Esophagus squamous epithelium (tissue), 4 donors: Measurements from ENCODE around the gene EFNB2.

Source experiments
- POLR2A ChIP-seq, 4 donors: fragments of 450-650 bp; IDR thresholded peaks; one replicate each; pipeline ENCODE4 v1.6.1; 2017; ENCODE audit warnings: antibody characterized with exemption in 4 of 4, mild to moderate bottlenecking in 4 of 4, moderate library complexity in 3 of 4
- TF ChIP-seq, protein P1 (sequence below), 6 experiments: fragments of 450-650 bp in 4 of 6; fragments of 200-600 bp in 2 of 6; sonication (generic) in 2 of 6; IDR thresholded peaks; one replicate each; pipeline ENCODE4 v1.5.1; 2016 to 2019; ENCODE audit warnings: antibody characterized with exemption in 6 of 6, mild to moderate bottlenecking in 4 of 6, moderate library complexity in 4 of 6

DNA sequence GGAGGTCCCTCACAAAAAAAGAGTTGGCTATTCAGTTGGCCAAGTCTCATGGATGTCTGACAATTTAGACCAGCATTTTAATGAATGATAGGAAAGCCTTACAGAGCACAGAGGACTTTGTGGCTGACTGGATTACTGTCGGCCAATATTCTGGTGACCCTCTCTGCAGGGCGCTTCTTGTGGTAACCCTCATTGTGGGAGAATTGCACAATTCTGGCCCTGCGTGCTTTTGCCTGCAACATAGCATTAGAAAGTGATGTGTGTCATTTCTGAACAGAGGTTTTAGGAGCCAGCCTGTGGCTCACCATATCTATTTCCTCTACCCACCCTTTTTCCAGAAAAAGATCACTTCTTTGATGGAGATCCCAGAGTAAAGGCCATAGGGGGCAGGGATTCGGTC lies 71.4 kb downstream of the EFNB2 start:
- TF ChIP-seq POLR2A (IDR thresholded peaks at IDR 0.05), result no peak
- TF ChIP-seq, protein P1, sequence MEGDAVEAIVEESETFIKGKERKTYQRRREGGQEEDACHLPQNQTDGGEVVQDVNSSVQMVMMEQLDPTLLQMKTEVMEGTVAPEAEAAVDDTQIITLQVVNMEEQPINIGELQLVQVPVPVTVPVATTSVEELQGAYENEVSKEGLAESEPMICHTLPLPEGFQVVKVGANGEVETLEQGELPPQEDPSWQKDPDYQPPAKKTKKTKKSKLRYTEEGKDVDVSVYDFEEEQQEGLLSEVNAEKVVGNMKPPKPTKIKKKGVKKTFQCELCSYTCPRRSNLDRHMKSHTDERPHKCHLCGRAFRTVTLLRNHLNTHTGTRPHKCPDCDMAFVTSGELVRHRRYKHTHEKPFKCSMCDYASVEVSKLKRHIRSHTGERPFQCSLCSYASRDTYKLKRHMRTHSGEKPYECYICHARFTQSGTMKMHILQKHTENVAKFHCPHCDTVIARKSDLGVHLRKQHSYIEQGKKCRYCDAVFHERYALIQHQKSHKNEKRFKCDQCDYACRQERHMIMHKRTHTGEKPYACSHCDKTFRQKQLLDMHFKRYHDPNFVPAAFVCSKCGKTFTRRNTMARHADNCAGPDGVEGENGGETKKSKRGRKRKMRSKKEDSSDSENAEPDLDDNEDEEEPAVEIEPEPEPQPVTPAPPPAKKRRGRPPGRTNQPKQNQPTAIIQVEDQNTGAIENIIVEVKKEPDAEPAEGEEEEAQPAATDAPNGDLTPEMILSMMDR (IDR thresholded peaks at IDR 0.05), result no peak
